GM23338 (cell line): ENCODE data around the gene PCDH10. TPM values are rescaled to one million over a fixed set of nuclear protein-coding genes. Genes with fewer than 3 reads are reported as not detected.

ENCODE experiments used
- ATAC-seq: fragments of 200-7000 bp; cut with Tn5 transposase; 3 replicates; pipeline ENCODE4 v1.9.1; 2020
- DNase-seq: peaks from one replicate; pipeline ENCODE4 v3.0.0-alpha.2; 2015; ENCODE audit warnings: low spot score
- H2AFZ ChIP-seq: fragments of 200-600 bp; sonication (generic); 2 replicates; pipeline ENCODE4 v1.8.0; 2016; ENCODE audit warnings: antibody characterized with exemption, mild to moderate bottlenecking, moderate library complexity
- H3F3A ChIP-seq: fragments of 200-600 bp; sonication (generic); replicated peaks from 2 replicates; pipeline ENCODE4 v1.8.0; 2017; ENCODE audit warnings: antibody characterized with exemption, mixed run types, low read depth
- H3K27ac ChIP-seq: fragments of 200-600 bp; sonication (generic); 2 replicates; pipeline ENCODE4 v1.6.1; 2016; ENCODE audit warnings: low read depth
- H3K27me3 ChIP-seq: fragments of 200-600 bp; sonication (generic); 2 replicates; pipeline ENCODE4 v1.8.0; 2016; ENCODE audit warnings: mild to moderate bottlenecking, mixed run types, moderate library complexity; ENCODE audit not compliant: insufficient read depth
- H3K36me3 ChIP-seq: fragments of 200-600 bp; sonication (generic); 2 replicates; pipeline ENCODE4 v1.8.0; 2016; ENCODE audit warnings: mild to moderate bottlenecking; ENCODE audit not compliant: insufficient read depth
- H3K4me1 ChIP-seq: fragments of 200-600 bp; sonication (generic); 2 replicates; pipeline ENCODE4 v1.8.0; 2016; ENCODE audit warnings: mild to moderate bottlenecking, moderate library complexity; ENCODE audit not compliant: insufficient read depth
- H3K4me2 ChIP-seq: fragments of 200-600 bp; sonication (generic); 2 replicates; pipeline ENCODE4 v1.7.1; 2017; ENCODE audit warnings: mixed run types
- H3K4me3 ChIP-seq: fragments of 200-600 bp; sonication (generic); 2 replicates; pipeline ENCODE4 v1.6.1; 2016; ENCODE audit warnings: mixed run types
- H3K79me2 ChIP-seq: fragments of 200-600 bp; sonication (generic); replicated peaks from 2 replicates; pipeline ENCODE4 v1.8.0; 2017; ENCODE audit warnings: mild to moderate bottlenecking; ENCODE audit not compliant: insufficient read depth
- H3K9me2 ChIP-seq: fragments of 200-600 bp; sonication (generic); 2 replicates; pipeline ENCODE4 v1.8.0; 2017; ENCODE audit not compliant: insufficient read depth
- H4K20me1 ChIP-seq: fragments of 200-600 bp; sonication (generic); replicated peaks from 2 replicates; pipeline ENCODE4 v1.8.0; 2017; ENCODE audit warnings: mild to moderate bottlenecking; ENCODE audit not compliant: insufficient read depth
- H3K27ac Mint-ChIP-seq: 2 replicates; pipeline ENCODE4 v1.8.0; 2020; ENCODE audit warnings: inconsistent platforms, mild to moderate bottlenecking, moderate library complexity, mixed read lengths
- H3K27me3 Mint-ChIP-seq: 3 replicates; pipeline ENCODE4 v1.8.0; 2022; ENCODE audit warnings: low read depth, mild to moderate bottlenecking, moderate library complexity, mixed read lengths, inconsistent platforms; ENCODE audit not compliant: insufficient read depth, poor library complexity
- H3K36me3 Mint-ChIP-seq: 3 replicates; pipeline ENCODE4 v1.8.0; 2021; ENCODE audit warnings: low read depth, mild to moderate bottlenecking, inconsistent platforms, moderate library complexity, mixed read lengths
- H3K4me1 Mint-ChIP-seq: 3 replicates; pipeline ENCODE4 v1.8.0; 2020; ENCODE audit warnings: mild to moderate bottlenecking, inconsistent platforms, mixed read lengths
- H3K4me3 Mint-ChIP-seq: 3 replicates; pipeline ENCODE4 v1.8.0; 2021; ENCODE audit warnings: moderate library complexity, mild to moderate bottlenecking, inconsistent platforms, mixed read lengths
- H3K9me3 Mint-ChIP-seq: 3 replicates; pipeline ENCODE4 v1.8.0; 2020; ENCODE audit warnings: moderate library complexity, mild to moderate bottlenecking, inconsistent platforms, mixed read lengths
- CREB1 ChIP-seq: fragments of 250-450 bp; sonication (Bioruptor Pico); IDR thresholded peaks from 2 replicates; pipeline ENCODE4 v1.5.0; 2020; ENCODE audit warnings: low read depth, mild to moderate bottlenecking, moderate library complexity
- ETS1 ChIP-seq: IDR thresholded peaks from 2 replicates; pipeline ENCODE4 v1.6.1; 2016; ENCODE audit warnings: antibody characterized with exemption
- EZH2 ChIP-seq: fragments of 200-600 bp; sonication (generic); IDR thresholded peaks from one replicate; pipeline ENCODE4 v1.8.0; 2017; ENCODE audit warnings: antibody characterized with exemption, mild to moderate bottlenecking, low read depth; ENCODE audit not compliant: unreplicated experiment
- EZH2phosphoT487 ChIP-seq: fragments of 200-600 bp; sonication (generic); IDR thresholded peaks from one replicate; pipeline ENCODE4 v1.8.1; 2018; ENCODE audit warnings: antibody characterized with exemption; ENCODE audit not compliant: unreplicated experiment
- NANOG ChIP-seq: IDR thresholded peaks from 2 replicates; pipeline ENCODE4 v1.6.1; 2016; ENCODE audit warnings: antibody characterized with exemption, borderline replicate concordance
- POLR2AphosphoS5 ChIP-seq: IDR thresholded peaks from 2 replicates; pipeline ENCODE4 v1.6.1; 2016; ENCODE audit warnings: antibody characterized with exemption, low read depth
- STAT1 ChIP-seq: IDR thresholded peaks from one replicate; pipeline ENCODE4 v1.6.1; 2016; ENCODE audit warnings: antibody characterized with exemption; ENCODE audit not compliant: unreplicated experiment
- ZNF331 ChIP-seq: fragments of 250-450 bp; sonication (Bioruptor Pico); IDR thresholded peaks from 2 replicates; pipeline ENCODE4 v1.5.0; 2020; ENCODE audit warnings: low read depth, mild to moderate bottlenecking, moderate library complexity
- ZNF462 ChIP-seq: fragments of 250-450 bp; sonication (Bioruptor Pico); IDR thresholded peaks from 2 replicates; pipeline ENCODE4 v1.5.0; 2020; ENCODE audit warnings: mild to moderate bottlenecking, moderate library complexity
- polyA plus RNA-seq: library from polyadenylated mRNA; unstranded; fragments of >200 nt; fragmentation: Nextera tagmentation; extraction: Ambion mirVana; gene quantifications from 2 replicates; pipeline ENCODE4 v1.2.1, GENCODE V29; 2016
- total RNA-seq: library from RNA; depleted of rRNA; stranded (reverse); fragments of >200 nt; shearing (Covaris generic); gene quantifications from 2 replicates; pipeline ENCODE4 v1.2.3, GENCODE V29; 2014

PCDH10 gene
- total and polyA plus RNA-seq, 2 experiments from 2014 or later = 1.2 to 4.0 TPM

GRCh38 chr4:133124746-133125145 lies 24.3 kb upstream of the PCDH10 start:
- no peak overlapping the region for H3K4me3 ChIP-seq
- Mint-ChIP-seq H3K4me1 (no peaks in the 10 kb centered on the region; the same call in 2 of the 3 replicates), H3K27ac (no peak overlapping the region), H3K9me3 (no peaks in the 10 kb centered on the region; the same call in 2 of the 3 replicates), H3K4me3 (no peak overlapping the region), H3K36me3 (peaks cover 7% of the 10 kb centered on the region), H3K27me3 (no peaks in the 10 kb centered on the region)
- H2AFZ ChIP-seq = no peak overlapping the region
- peaks cover 7% of the 10 kb centered on the region for H3K9me2 ChIP-seq
- H3F3A ChIP-seq = no peaks in the 10 kb centered on the region
- no peak overlapping the region for H3K4me2 ChIP-seq
- ATAC-seq (no peak), DNase-seq (no peak)
- no peaks in the 10 kb centered on the region for H3K36me3 ChIP-seq
- TF ChIP-seq ZNF331 (CRISPR knock-in tag) (no peak), NANOG (no peak), ETS1 (no peak), STAT1 (no peak), ZNF462 (CRISPR knock-in tag) (no peak), EZH2 (no peak), CREB1 (no peak), POLR2AphosphoS5 (no peak), EZH2phosphoT487 (no peak)
- no peaks in the 10 kb centered on the region for H3K27me3 ChIP-seq
- no peak overlapping the region for H3K27ac ChIP-seq
- no peaks in the 10 kb centered on the region for H3K79me2 ChIP-seq
- no peaks in the 10 kb centered on the region; the same call in 1 of the 2 replicates for H3K4me1 ChIP-seq
- H4K20me1 ChIP-seq = no peaks in the 10 kb centered on the region
